Hepatocyte (in vitro differentiated cells): ENCODE results near the gene ANAPC1.
"Not testable (repeated sequence)": the region's sequence is repeated elsewhere in the genome, so short reads cannot be mapped to it uniquely, and the experiment has no call there.

Source experiments
- CTCF ChIP-seq: fragments of 200-600 bp; sonication (generic); IDR thresholded peaks from 2 replicates; pipeline ENCODE4 v1.5.1; 2016; ENCODE audit warnings: antibody characterized with exemption, mild to moderate bottlenecking; ENCODE audit not compliant: poor library complexity
- EZH2 ChIP-seq: fragments of 200-600 bp; sonication (generic); IDR thresholded peaks from 2 replicates; pipeline ENCODE4 v1.6.1; 2016; ENCODE audit warnings: antibody characterized with exemption, mild to moderate bottlenecking, borderline replicate concordance
- EZH2phosphoT487 ChIP-seq: fragments of 200-600 bp; sonication (generic); IDR thresholded peaks from one replicate; pipeline ENCODE4 v1.6.1; 2018; ENCODE audit warnings: antibody characterized with exemption, mild to moderate bottlenecking, low read depth, moderate library complexity; ENCODE audit not compliant: unreplicated experiment, severe bottlenecking

- not testable (repeated sequence) for TF ChIP-seq CTCF, EZH2, EZH2phosphoT487
Observed at GRCh38 chr2:111911295-111911977, 27.4 kb upstream of the ANAPC1 start.
